NCI-H2029 (cell line): ENCODE measurements around the gene KCNK7.

Source experiments
- DNase-seq: peaks from one replicate; lab custom pipeline; 2025; lab: John Stamatoyannopoulos, UW

KCNK7 gene

DNA sequence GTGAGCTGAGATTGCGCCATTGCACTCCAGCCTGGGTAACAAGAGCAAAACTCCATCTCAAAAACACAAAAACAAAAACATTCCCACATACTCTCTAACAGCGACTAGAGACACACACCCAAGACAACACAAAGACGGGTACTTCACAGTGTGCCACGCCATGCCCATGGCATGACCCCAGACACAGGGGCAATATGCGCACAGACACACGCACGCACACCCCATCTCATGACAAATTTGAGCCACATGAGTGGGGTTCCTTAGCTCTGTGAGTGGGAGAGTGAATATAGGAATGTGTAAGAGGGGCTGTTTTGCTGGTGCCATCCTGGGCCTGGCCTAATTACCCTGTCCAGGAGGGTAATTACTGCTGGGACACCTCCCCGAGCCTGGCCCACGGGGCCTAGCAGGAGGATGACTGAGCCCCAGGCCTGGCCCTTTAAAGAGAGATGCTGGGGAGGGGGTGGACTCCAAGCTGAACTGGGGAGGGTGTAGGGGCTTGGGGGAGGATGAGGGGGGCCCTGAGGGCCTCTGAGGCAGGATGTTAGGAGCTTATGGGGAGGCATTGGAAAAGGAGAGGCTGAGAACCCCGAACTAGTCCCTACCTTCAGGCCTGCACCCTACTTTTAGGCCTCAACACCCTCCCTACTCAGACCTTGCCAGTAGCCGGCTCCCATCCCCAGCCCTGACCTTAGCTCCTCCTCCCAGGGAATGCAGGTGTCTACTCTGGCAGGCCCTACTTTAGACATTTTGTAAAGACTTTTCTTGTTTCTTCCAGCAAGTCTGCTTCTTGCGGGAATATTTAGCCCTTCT lies 38.9 kb downstream of the KCNK7 start:
- DNase-seq = no peak

DNA sequence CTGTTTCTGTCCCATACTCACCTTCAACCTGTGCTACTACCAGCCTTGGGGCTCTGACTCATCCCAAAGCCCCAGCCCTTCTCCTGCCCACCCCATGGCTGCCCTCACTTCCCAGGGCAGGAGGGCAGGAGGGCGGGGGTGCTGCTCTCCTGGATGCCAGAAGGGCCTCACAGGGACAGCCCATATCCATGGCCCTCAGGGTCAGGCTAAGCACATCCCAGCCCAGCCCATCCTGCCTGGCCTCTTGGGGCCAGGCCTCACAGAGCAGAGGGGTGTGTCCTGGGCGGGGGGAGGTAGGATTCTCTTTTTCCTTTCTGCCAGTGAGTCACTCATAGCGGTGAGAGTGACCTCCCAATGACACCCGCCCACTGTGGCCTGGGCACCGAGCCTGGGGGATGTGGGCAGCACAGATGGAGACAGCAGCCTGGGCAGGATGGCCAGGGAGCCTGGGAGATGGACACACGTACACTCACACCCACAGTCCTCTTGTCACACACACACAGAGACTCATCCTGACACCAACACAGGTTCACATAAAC lies 39.8 kb downstream of the KCNK7 start:
- DNase-seq = no peak

DNA sequence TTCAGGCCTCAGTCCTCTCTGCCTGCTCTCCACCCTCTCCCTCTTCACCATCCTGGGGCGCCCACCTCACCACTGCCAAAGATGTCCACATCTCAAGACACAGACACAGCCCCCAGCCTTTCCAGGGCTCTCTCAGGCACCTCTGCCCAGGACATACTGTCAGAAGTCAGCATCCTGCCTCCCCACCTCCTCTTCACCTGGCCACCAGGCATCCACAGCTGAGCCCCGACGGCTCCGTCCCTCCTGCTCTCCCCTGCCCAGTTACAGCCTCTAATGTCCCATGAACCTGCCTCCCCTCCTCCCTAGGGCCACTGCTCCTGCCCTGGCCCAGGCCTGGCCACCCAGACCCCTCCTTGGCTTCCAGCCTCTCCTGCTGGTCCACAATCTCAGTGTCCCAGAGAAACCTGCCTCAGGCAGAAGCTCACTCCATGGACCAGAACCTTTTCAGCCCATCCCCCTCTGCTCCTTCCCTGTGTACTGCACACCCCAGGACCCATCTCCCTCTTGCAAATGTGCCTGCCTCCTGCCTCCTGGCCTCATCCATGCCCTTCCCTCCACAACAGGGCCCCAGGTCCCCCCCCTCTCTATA lies 40.7 kb downstream of the KCNK7 start:
- no peak for DNase-seq

DNA sequence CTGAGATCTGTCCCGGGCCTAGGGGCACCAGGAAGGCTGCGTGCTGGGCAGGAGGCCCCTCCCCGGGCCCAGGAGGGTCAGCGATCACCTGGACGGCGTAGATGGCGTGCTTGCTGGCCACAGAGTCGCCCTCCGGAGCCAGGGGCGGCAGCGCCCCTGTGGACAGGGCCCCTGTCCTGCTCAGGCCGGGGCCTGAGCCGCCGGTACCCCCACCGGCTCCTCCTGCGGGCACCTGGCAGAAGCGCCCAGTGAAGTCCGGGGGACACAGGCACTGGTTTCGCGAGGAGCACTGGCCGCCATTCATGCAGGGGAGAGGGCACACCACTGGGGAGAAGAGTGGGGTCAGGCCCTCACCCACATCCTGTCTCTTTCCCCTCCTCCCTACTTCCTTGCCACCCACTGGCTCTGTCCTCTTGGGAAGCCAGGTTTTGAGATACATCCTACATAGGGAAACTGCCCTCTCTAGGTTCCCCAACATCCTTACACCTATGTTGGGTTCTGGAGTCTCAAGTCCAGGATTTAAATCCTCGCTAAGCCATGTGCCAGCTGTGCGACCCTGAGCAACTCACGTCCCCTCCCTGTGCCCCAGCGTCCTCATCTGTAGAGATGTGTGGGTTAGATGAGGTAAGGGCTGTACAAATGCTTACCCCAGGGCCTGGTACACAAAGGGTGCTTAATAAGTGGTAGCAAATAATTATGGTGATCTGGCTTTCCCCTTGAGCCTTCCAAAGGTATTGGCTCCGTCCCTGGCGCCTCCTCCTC lies 41.4 kb downstream of the KCNK7 start:
- no peak for DNase-seq

DNA sequence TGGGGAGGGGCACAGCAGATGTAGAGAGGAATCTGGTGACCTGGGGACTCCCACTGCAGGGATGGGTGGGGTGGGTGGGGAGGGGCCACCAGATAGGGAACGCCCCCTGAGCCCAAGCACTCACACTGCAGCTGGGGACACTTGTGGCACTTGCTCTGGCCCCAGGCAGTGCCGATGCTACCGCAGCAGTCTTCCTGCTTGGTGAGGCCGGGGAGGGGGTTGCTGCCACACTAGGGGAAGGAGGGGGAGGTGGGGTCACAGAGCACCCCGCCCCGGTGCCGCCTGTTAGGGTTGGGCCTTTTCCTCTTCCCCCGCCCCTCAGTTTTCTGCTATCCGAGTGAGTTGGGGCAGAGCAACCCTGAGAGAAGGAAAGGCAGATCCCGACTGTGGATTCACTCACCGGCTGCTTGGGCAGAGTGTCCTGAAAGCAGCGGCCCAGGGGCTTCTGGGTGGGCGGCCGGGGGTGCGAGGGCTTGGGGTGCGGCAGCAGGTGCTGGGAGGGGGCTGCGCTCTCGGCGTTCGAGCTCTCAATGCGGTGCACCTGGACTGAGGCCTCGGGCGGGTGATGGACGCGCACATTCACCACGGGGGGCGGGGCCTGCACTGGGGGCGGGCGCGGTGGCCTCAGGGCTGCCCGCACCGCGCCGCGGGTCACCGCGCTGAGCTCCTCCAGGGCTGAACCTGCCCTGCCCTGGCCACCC lies 42.1 kb downstream of the KCNK7 start:
- peak; percentile 84 for DNase-seq

DNA sequence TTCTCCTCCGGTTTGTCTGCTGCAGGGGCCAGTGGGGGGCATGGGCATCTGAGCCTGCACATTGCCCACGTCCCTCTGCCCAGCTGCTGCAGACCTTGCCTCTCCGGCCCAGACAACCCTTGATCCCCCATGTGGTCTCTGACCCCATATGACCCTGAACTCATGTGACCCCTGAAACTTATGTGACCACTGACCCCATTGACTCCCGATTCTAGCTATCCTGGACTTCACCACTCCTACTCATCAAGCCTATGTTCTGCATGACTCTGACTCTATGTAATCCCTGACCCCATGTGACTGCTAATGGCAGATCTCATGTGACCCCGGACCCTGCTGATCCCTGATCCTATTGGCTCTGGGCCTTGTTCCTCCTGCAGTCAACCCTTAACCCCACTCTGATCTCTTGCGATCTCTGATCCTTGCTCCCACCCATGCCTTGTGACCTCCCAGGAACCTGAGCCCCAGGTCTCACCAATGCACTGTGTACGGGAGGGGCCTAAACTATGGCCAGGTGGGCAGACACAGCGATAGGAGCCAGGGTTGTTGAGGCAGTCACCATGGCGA lies 43.1 kb downstream of the KCNK7 start:
- peak; percentile 57 for DNase-seq

DNA sequence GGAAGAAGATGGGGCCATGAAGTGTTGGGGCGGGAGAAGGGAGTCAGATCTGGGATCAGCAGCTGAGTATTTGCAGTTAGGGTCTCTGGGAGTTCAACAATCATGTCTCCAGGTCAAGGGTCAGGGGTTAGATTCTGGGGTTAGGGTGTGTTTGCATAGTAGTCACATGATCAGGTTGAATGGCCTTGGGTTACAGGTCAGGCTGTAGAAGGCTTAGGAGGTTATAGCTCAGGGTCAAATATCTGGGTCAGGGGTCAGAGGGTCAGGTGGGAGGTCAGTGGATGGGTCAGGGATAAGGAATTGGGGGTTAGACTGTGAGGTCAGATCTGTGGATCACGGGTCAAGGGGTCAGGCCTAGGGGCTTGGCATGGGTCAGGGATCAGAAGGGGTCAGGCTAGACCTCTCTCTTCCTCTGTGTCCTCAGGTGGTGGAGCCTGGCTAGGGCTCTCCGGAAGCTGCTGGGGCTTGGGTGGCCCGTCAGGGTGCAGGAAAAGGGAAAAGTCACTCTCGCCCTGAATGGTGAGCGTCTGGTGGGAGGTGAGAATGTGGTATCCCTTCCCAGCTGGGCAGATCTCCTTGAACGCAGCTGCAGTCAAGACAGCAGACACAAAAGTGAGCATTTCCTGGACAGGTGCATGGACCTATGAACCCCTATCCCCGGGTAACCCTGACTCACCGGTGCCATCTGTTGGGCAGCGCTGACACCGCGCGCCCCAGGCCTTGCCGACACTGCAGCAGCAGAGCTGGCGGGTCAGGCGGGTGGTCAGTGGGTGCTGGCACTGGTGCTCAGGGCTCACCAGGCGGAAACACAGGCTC lies 43.8 kb downstream of the KCNK7 start:
- DNase-seq = peak; percentile 90

DNA sequence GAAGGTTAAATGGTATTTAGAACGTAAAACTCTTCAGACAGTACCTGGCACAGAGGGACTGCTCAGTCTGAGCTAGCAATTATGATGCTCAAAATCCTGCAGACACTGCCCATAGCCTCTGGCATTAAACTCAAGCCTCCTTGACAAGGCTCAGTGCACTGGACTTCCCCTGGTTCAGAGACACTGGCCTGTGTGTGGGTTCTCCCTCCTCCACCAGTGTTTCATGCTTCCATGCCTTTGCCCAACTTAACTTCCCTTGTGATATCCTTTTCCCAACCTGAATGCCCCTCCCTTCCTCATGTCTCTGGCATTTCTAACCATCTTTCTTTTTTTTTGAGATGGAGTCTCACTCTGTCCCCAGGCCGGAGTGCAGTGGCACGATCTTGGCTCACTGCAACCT lies 46.5 kb downstream of the KCNK7 start:
- DNase-seq = no peak

DNA sequence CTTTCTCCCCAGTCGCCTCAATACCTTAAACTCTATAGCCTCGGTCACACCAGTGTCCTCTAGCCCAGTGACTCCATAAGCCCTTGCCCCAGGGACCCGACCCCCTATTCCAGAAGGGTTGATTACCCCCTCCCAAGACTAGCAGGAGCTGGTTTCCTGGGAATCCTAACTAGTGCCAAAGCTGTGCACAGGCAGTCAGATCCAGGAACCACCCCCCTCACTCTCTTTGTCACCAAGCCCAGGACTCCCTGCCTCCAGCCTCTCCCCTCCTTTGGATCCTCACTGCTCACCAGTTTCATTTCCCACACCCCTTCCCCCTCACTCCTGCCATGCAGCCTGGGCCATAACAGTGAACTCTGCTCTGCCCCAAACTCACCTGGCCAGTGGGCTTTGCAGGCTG lies 47.2 kb downstream of the KCNK7 start:
- no peak for DNase-seq

DNA sequence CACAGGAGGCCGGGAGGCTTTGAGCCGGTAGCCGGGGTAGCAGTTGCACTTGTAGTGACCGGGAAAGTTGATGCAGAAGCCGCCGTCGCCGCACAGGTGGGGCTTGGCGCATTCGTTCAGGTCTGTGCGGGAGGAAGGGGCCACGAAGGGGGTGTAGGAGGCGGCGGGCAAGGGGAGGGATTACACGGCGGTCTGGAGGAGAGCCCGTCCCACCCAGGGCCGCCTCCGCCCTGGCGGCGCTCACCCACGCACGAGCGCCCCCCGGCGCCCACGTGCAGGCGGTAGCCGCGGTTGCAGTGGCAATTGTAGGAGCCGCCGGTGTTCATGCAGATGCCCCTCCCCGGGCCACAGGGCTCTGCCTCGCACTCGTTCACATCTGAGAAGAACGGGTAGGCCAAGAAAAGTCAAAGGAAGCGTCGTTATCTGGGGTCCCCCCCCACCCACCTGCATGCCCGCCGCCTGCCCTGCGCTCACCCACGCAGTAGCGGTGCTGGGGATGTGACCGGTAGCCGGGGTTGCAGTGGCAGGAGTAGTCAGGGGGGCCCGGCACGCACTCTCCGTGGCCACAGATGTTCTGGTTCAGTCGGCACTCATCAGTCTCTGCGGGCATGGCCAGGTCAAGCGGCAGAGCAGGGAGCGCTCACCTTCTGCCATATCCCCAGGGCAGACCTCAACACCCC lies 48.0 kb downstream of the KCNK7 start:
- DNase-seq = no peak

DNA sequence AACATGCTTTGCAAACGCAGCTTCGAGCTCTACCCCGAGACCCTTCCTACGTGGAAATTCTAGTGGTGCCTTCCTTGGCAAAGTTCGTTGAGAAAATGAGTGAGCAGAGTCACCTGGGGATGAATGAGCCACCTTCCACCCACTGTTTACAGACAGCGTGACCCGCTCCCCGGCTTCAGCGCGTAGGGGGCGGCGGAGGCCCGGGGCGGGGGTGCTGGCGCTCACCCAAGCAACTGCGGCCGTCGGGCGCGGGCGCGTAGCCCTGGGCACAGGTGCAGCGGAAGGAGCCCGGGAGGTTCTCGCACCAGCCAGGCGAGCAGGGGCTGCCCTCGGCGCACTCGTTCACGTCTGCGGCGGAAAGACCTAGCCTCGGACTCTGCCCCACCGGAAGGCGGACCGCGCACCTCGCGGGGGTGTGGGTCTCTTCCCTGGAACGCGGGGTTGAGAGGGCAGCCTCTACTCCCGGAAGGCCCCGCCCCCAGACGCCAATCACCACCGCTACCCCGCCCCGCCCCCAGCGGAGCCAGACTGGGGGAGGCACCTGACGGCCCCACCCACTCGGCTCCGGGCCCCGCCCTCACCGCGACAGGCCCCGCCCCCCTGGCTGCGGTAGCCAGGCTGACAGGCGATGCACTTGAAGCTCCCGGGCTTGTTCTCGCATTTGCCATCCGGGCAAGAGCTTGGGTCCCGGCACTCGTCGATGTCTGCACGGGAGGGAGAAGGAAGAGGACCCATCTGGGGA lies 49.2 kb downstream of the KCNK7 start:
- DNase-seq = peak; percentile 85

DNA sequence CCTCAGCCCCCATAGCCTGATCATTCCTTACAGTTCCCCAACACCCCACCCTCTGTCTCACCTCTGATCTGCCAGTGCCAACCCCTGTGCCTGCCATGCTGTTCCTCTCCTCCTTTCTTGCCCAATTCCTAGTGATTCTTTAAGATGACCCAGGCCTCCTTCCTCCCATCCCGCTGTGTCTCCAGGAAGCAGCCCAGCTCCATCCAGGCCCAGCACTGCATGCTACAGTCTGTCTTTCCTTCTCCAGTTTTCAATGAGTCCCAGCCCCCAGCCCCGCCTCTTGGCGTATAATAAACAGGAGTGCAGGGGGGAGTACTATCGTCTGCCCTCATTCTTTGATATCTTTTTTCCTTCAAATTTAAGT lies 49.8 kb downstream of the KCNK7 start:
- DNase-seq = no peak
